ENCODE data around the gene GATB.

DNA sequence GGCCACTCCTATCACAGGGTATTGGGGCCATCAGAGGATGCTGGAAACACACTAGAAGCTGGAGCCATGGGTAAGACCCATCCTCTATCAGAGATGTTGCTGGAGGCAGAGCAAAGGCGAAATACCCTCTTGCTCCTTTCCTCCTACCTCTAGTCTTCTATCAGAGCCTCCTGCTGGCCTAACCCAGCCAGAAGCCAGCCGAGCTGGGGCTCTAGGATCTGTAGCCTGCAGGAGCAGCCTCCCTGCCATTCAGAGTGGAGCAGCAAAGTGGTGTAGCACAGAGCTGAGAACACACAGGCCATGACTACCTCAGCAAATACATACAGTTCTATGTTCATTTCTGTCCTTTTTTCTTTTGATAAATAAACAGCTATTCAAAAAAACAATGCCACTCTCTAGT is 35.7 kb downstream of the GATB start:
- TF ChIP-seq, protein P1, sequence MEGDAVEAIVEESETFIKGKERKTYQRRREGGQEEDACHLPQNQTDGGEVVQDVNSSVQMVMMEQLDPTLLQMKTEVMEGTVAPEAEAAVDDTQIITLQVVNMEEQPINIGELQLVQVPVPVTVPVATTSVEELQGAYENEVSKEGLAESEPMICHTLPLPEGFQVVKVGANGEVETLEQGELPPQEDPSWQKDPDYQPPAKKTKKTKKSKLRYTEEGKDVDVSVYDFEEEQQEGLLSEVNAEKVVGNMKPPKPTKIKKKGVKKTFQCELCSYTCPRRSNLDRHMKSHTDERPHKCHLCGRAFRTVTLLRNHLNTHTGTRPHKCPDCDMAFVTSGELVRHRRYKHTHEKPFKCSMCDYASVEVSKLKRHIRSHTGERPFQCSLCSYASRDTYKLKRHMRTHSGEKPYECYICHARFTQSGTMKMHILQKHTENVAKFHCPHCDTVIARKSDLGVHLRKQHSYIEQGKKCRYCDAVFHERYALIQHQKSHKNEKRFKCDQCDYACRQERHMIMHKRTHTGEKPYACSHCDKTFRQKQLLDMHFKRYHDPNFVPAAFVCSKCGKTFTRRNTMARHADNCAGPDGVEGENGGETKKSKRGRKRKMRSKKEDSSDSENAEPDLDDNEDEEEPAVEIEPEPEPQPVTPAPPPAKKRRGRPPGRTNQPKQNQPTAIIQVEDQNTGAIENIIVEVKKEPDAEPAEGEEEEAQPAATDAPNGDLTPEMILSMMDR (conservative IDR thresholded peaks at IDR 0.05 in 1 of 2, IDR thresholded peaks at IDR 0.05 in 1 of 2; ENCODE audit: low read depth in 1 of 2, low read length in 2 of 2), result no peak
- TF ChIP-seq EZH2 (IDR thresholded peaks at IDR 0.05; ENCODE audit: low read length, missing control alignments), result no peak

All from fibroblast of lung (primary cell).